AG04450 (cell line): Measurements from ENCODE around the gene EVA1A. TPM values are rescaled to one million over a fixed set of nuclear protein-coding genes. Genes with fewer than 3 reads are reported as not detected.

ENCODE experiments used
- CTCF ChIA-PET: fragments of 300-600, 350-600 bp; formaldehyde crosslinking; extraction: SDS; loops from one replicate; lab custom pipeline; 2022; ENCODE audit warnings: antibody characterized with exemption, inconsistent platforms; lab: Charles Lee
- POLR2A ChIA-PET: fragments of 350-600 bp; formaldehyde crosslinking; extraction: SDS; loops from one replicate; lab custom pipeline; 2021; ENCODE audit warnings: antibody characterized with exemption, inconsistent platforms; lab: Yijun Ruan, JAX
- DNase-seq: peaks from one replicate; pipeline ENCODE4 v3.0.0-alpha.2; 2011; ENCODE audit warnings: low read depth, low spot score
- H3K27ac ChIP-seq: one replicate; pipeline ENCODE4 v1.5.1; 2012; ENCODE audit warnings: low read depth, low read length, control low read depth
- H3K27me3 ChIP-seq: one replicate; pipeline ENCODE4 v1.6.0; 2012; ENCODE audit warnings: low read length; ENCODE audit not compliant: control insufficient read depth, insufficient read depth
- H3K4me3 ChIP-seq: 2 replicates; pipeline ENCODE4 v1.5.1; 2011; ENCODE audit warnings: mild to moderate bottlenecking, low read depth, low read length, control low read depth
- H3K9me3 ChIP-seq: 2 replicates; pipeline ENCODE4 v1.5.1; 2012; ENCODE audit warnings: low read length; ENCODE audit not compliant: control insufficient read depth, insufficient read depth
- CTCF ChIP-seq: IDR thresholded peaks from 2 replicates; pipeline ENCODE4 v1.5.1; 2011; ENCODE audit warnings: low read depth, low read length, control low read depth, inconsistent platforms
- polyA plus RNA-seq: library from polyadenylated mRNA; depleted of rRNA; stranded (reverse); fragments of >200 nt; gene quantifications from 2 replicates; pipeline ENCODE4 v1.2.3, GENCODE V29; 2011

The EVA1A gene
- polyA plus RNA-seq, 1 experiment: 22.8 TPM

- Histone ChIP-seq H3K9me3 (no peaks in the 10 kb centered on the region; the same call in 1 of the 2 replicates), H3K27me3 (no peaks in the 10 kb centered on the region), H3K27ac (no peak overlapping the region), H3K4me3 (no peak overlapping the region)
- DNase-seq: no peak
- CTCF ChIA-PET: interaction anchor here (0.8 to 1.3 kb wide), 5 partner anchors 40 to 91 kb away, joined by 3 to 5 read pairs (median 3); no protein-coding TSS in a partner anchor
- TF ChIP-seq CTCF: no peak
- POLR2A ChIA-PET: interaction anchor here (0.6 to 1.6 kb wide), 2 partner anchors 51 to 154 kb away, joined by 5 to 10 read pairs; no protein-coding TSS in a partner anchor
These were observed 5.0 kb downstream of the EVA1A start for GRCh38 chr2:75555701-75556100.

GRCh38 chr2:75553935-75554531 lies 6.7 kb downstream of the EVA1A start:
- CTCF ChIA-PET: no interaction called here
- no peak overlapping the region for H3K4me3 ChIP-seq

GRCh38 chr2:75552222-75552621 lies 8.5 kb downstream of the EVA1A start:
- H3K9me3 ChIP-seq: no peaks in the 10 kb centered on the region
- ChIA-PET POLR2A (no interaction called here), CTCF (interaction anchor here (0.5 to 1.7 kb wide), 2 partner anchors 29 to 86 kb away, joined by 7 read pairs; no protein-coding TSS in a partner anchor)
- no peak for TF ChIP-seq CTCF
- no peak for DNase-seq
- no peaks in the 10 kb centered on the region for H3K27me3 ChIP-seq
- no peak overlapping the region for H3K27ac ChIP-seq
- H3K4me3 ChIP-seq: no peak overlapping the region

More at GRCh38 chr2:75553935-75554531, 6.7 kb downstream of the EVA1A start:
- no peak for DNase-seq
- no peaks in the 10 kb centered on the region for H3K27me3 ChIP-seq
- H3K9me3 ChIP-seq: no peaks in the 10 kb centered on the region
- H3K27ac ChIP-seq: no peak overlapping the region
- no peak for TF ChIP-seq CTCF
- POLR2A ChIA-PET: no interaction called here

GRCh38 chr2:75551434-75551833 lies 9.3 kb downstream of the EVA1A start:
- CTCF ChIA-PET: interaction anchor here (1.7 kb wide), 1 partner anchor 85 kb away, joined by 7 read pairs; no protein-coding TSS in a partner anchor
- Histone ChIP-seq H3K9me3 (no peaks in the 10 kb centered on the region), H3K27ac (no peak overlapping the region), H3K27me3 (no peaks in the 10 kb centered on the region), H3K4me3 (no peak overlapping the region)
- no peak for DNase-seq
- POLR2A ChIA-PET: no interaction called here
- TF ChIP-seq CTCF: no peak
